Measurements from ENCODE around the gene MBD3L4. TPM values are rescaled to one million over a fixed set of nuclear protein-coding genes. Genes with fewer than 3 reads are reported as not detected.

Gene MBD3L4
- total RNA-seq, 4 donors from 2014 or later, result not detected

DNA sequence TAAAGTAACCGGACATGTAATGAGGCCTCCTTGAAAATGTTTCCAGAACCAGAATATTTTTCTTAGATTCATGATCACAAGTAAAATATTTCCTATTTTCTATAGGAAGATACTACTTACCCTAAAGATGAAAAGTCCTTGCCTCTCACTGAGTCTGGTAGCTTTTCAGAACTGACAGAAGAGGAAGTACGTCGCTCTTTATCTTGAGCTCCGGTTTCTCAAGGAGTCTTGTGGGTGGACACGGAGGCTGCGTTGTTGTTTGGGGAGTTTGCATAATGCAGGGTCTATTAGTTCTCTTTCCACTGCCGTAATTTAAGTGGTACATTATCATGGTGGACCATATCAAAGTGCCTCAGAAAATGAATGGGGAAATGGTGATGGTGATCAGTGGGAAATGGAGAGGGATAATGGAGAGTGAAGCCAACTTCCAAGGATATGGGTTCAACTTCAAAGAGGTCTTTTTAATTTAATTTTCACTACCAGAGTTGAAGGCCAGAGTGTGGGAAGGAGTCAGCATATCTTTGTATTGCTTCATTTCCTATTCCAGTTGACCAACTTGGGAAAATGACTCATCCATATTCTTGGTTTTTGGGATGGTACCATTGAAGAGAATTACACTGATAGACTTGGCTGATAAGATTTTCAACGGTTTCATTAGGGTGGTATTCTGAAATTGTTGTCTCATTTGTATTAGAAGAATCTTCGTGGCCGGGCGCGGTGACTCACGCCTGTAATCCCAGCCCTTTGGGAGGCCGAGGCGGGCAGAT, 42.1 kb downstream of the MBD3L4 start:
- TF ChIP-seq, protein P1, sequence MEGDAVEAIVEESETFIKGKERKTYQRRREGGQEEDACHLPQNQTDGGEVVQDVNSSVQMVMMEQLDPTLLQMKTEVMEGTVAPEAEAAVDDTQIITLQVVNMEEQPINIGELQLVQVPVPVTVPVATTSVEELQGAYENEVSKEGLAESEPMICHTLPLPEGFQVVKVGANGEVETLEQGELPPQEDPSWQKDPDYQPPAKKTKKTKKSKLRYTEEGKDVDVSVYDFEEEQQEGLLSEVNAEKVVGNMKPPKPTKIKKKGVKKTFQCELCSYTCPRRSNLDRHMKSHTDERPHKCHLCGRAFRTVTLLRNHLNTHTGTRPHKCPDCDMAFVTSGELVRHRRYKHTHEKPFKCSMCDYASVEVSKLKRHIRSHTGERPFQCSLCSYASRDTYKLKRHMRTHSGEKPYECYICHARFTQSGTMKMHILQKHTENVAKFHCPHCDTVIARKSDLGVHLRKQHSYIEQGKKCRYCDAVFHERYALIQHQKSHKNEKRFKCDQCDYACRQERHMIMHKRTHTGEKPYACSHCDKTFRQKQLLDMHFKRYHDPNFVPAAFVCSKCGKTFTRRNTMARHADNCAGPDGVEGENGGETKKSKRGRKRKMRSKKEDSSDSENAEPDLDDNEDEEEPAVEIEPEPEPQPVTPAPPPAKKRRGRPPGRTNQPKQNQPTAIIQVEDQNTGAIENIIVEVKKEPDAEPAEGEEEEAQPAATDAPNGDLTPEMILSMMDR (IDR thresholded peaks at IDR 0.05), result no peak
- ATAC-seq (ENCODE audit: low FRiP score), result no peak
- no peak for DNase-seq (ENCODE audit: low spot score)

DNA sequence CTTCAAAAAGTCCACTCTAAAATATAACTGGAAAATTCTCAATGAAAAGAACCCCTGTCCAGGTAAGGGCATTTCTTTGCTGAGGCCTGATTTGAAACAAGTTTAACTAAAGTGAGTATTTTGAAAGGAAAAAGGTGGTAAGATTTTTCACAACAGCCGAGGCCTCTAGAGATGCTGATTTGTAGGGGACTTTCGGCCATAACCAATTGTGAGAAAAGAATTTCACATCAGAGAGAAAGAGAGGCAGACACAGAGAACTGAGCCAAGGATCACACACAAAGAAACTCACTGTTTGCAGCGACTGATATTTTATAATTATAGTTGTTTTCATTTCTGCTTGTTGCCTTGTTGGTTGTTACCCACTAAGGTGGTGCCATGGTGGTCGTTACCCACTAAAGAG, 43.2 kb downstream of the MBD3L4 start:
- ATAC-seq (ENCODE audit: low FRiP score), result no peak
- TF ChIP-seq, protein P1 (IDR thresholded peaks at IDR 0.05), result no peak
- DNase-seq (ENCODE audit: low spot score), result no peak

- TF ChIP-seq, protein P1 (IDR thresholded peaks at IDR 0.05), result no peak
- DNase-seq (ENCODE audit: low spot score) (no peak), ATAC-seq (ENCODE audit: low FRiP score) (no peak)
Measured at GRCh38 chr19:6995054-6995453, 44.9 kb downstream of the MBD3L4 start.

DNA sequence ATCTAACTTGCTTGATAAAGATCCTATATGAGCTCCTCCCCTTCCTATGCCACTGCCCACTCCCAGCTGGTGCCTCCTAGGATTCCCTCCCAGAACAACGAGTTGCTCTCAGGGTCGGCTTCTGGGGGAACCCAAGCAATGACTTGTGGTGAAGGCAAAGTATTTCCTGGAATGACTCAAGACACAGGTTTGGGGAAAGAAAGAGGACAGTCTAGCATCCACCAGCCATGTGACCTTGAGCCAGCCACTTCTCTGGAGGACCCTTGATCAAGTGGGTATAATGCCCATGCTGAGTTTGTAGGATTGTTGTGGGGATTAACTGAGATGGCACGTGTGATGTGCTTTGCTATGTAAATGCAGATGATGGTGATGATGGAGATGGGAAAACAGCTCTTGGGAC, 51.7 kb downstream of the MBD3L4 start:
- TF ChIP-seq, protein P1 (IDR thresholded peaks at IDR 0.05), result no peak
- no peak for ATAC-seq (ENCODE audit: low FRiP score)
- no peak for DNase-seq (ENCODE audit: low spot score)

- no peak for ATAC-seq (ENCODE audit: low FRiP score)
- TF ChIP-seq, protein P1 (IDR thresholded peaks at IDR 0.05), result no peak
Measured at GRCh38 chr19:6987850-6988249, 52.1 kb downstream of the MBD3L4 start.

More at GRCh38 chr19:6987850-6988249, 52.1 kb downstream of the MBD3L4 start:
- DNase-seq (ENCODE audit: low spot score), result no peak

Other genes starting within 250 kb of the MBD3L4 start
- gene ADGRE1, start 152.6 kb downstream of the MBD3L4 start, total RNA-seq, result 1 to 10 TPM in 1 of 4 donors, under 1 TPM in 2, not detected in 1; 0.24 to 3.9 (median 0.37) TPM
- gene MBD3L2B, start 18.7 kb downstream of the MBD3L4 start, total RNA-seq, result not detected
- not detected for gene MBD3L5, start 9.6 kb downstream of the MBD3L4 start, total RNA-seq
- gene MBD3L2, start 9.1 kb upstream of the MBD3L4 start, total RNA-seq, result not detected
- not detected for gene MBD3L3, start 18.5 kb upstream of the MBD3L4 start, total RNA-seq
- 10 to 100 TPM in 1 of 4 donors, 1 to 10 TPM in 3; 5.7 to 12.6 (median 8.4) TPM for gene ZNF557, start 29.5 kb upstream of the MBD3L4 start, total RNA-seq

Data from omental fat pad (tissue), 4 donors.